GM23248 (cell line): ENCODE results near the gene NFE2. TPM values are rescaled to one million over a fixed set of nuclear protein-coding genes. Genes with fewer than 3 reads are reported as not detected.

Experiments
- DNase-seq: peaks from one replicate; pipeline ENCODE4 v3.0.0-alpha.2; 2015
- H2AFZ ChIP-seq: fragments of 200-600 bp; sonication (generic); 2 replicates; pipeline ENCODE4 v1.6.1; 2016; ENCODE audit warnings: antibody characterized with exemption
- H3F3A ChIP-seq: fragments of 200-600 bp; sonication (generic); 2 replicates; pipeline ENCODE4 v1.6.1; 2016; ENCODE audit warnings: mild to moderate bottlenecking, antibody characterized with exemption, mixed run types; ENCODE audit not compliant: insufficient read depth
- H3K27ac ChIP-seq: fragments of 200-600 bp; sonication (generic); 2 replicates; pipeline ENCODE4 v1.5.1; 2016; ENCODE audit warnings: mild to moderate bottlenecking
- H3K27me3 ChIP-seq: fragments of 200-600 bp; sonication (generic); replicated peaks from 2 replicates; pipeline ENCODE4 v1.6.1; 2016; ENCODE audit warnings: mild to moderate bottlenecking; ENCODE audit not compliant: insufficient read depth
- H3K36me3 ChIP-seq: fragments of 200-600 bp; sonication (generic); 2 replicates; pipeline ENCODE4 v1.6.1; 2016; ENCODE audit warnings: low read depth, mild to moderate bottlenecking
- H3K4me1 ChIP-seq: fragments of 200-600 bp; sonication (generic); 2 replicates; pipeline ENCODE4 v1.6.1; 2016; ENCODE audit warnings: mild to moderate bottlenecking; ENCODE audit not compliant: insufficient read depth
- H3K4me2 ChIP-seq: fragments of 200-600 bp; sonication (generic); one replicate; pipeline ENCODE4 v1.6.1; 2016; ENCODE audit warnings: mild to moderate bottlenecking; ENCODE audit not compliant: unreplicated experiment
- H3K4me3 ChIP-seq: fragments of 200-600 bp; sonication (generic); 2 replicates; pipeline ENCODE4 v1.5.1; 2016; ENCODE audit warnings: mild to moderate bottlenecking
- H3K79me2 ChIP-seq: fragments of 200-600 bp; sonication (generic); 2 replicates; pipeline ENCODE4 v1.6.1; 2016; ENCODE audit warnings: mild to moderate bottlenecking; ENCODE audit not compliant: insufficient read depth
- H3K9ac ChIP-seq: fragments of 200-600 bp; sonication (generic); 2 replicates; pipeline ENCODE4 v1.6.1; 2016; ENCODE audit warnings: mild to moderate bottlenecking
- H3K9me2 ChIP-seq: fragments of 200-600 bp; sonication (generic); 2 replicates; pipeline ENCODE4 v1.6.1; 2016; ENCODE audit warnings: mixed run types, mild to moderate bottlenecking, moderate library complexity; ENCODE audit not compliant: insufficient read depth
- H3K9me3 ChIP-seq: fragments of 200-600 bp; sonication (generic); one replicate; pipeline ENCODE4 v1.6.1; 2017; ENCODE audit warnings: low read depth
- H4K20me1 ChIP-seq: fragments of 200-600 bp; sonication (generic); 2 replicates; pipeline ENCODE4 v1.6.0; 2016; ENCODE audit not compliant: insufficient read depth
- EZH2 ChIP-seq: fragments of 200-600 bp; sonication (generic); IDR thresholded peaks from 2 replicates; pipeline ENCODE4 v1.6.1; 2018; ENCODE audit warnings: antibody characterized with exemption, mild to moderate bottlenecking; ENCODE audit not compliant: insufficient read depth, poor library complexity, severe bottlenecking
- EZH2phosphoT487 ChIP-seq: fragments of 200-600 bp; sonication (generic); IDR thresholded peaks from 2 replicates; pipeline ENCODE4 v1.6.1; 2018; ENCODE audit warnings: antibody characterized with exemption, moderate library complexity, mild to moderate bottlenecking, low read depth; ENCODE audit not compliant: insufficient read depth
- WGBS, 2 experiments: methylation state at CpG; one replicate each; pipeline ENCODE4 v1.1.6; 2015 to 2017; ENCODE audit warnings: low lambda C conversion rate in 2 of 2, low coverage in 1 of 2; ENCODE audit errors: missing lambda C conversion rate in 2 of 2; 5-methylcytosine and 5-hydroxymethylcytosine counted together
- in situ Hi-C: fragments of 300-500 bp; cut with MboI; formaldehyde crosslinking; loops from 2 replicates; pipeline ENCODE4 v1.15.0; 2020
- polyA plus RNA-seq: library from polyadenylated mRNA; unstranded; fragments of >200 nt; fragmentation: Nextera tagmentation; extraction: Ambion mirVana; gene quantifications from 2 replicates; pipeline ENCODE4 v1.2.1, GENCODE V29; 2016
- total RNA-seq: library from RNA; depleted of rRNA; stranded (reverse); fragments of >200 nt; shearing (Covaris generic); gene quantifications from 2 replicates; pipeline ENCODE4 v1.2.3, GENCODE V29; 2014

NFE2 gene
- total and polyA plus RNA-seq, 2 experiments from 2014 or later = not detected

DNA sequence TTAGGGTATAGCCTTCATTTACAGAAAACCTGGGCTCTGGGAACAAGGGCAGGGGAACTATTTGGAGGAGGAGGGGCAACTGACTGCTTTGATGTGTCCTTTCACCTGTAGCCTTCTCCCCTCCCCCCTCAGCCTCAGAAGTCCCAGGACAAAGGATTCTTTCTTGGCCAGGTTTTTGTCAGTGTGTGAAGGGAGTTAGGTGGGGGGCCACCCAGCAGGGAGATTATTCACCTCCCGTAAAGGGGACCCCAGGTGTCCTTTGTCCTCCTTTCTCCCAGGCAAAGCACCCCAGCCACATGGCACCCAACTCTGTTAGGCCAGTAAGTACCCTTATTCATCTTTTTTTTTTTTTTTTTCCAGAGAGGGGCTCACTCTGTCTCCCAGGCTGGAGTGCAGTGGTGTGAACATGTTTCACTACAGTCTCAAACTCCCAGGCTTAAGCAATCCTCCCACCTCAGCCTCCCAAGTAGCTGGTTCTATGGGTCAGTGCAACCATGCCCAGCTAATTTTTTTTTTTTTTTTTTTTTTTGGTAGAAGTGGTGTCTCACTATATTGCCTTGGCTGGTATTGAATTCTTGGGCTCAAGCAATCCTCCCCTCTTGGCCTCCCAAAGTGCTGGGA, 723 bp upstream of the NFE2 start:
- in situ Hi-C loops = no loop called here
- H3K79me2 ChIP-seq = no peaks in the 10 kb centered on the region
- H3K27me3 ChIP-seq = no peaks in the 10 kb centered on the region
- H3K4me2 ChIP-seq = peak overlapping the region; percentile 74
- TF ChIP-seq EZH2phosphoT487 = no peak
- TF ChIP-seq EZH2 = no peak
- H3K4me3 ChIP-seq = no peak overlapping the region
- H3K4me1 ChIP-seq = peaks cover 23% of the 10 kb centered on the region
- no peaks in the 10 kb centered on the region for H4K20me1 ChIP-seq
- WGBS, 2 experiments = 95 to 100% methylated on average over 1 of the region's 1 CpG
- H3K9me2 ChIP-seq = no peaks in the 10 kb centered on the region
- H3F3A ChIP-seq = no peaks in the 10 kb centered on the region
- no peaks in the 10 kb centered on the region for H3K9me3 ChIP-seq
- H3K9ac ChIP-seq = no peak overlapping the region
- DNase-seq = no peak
- H3K36me3 ChIP-seq = no peaks in the 10 kb centered on the region
- peak overlapping the region; percentile 61; the same call in 1 of the 2 replicates for H2AFZ ChIP-seq
- H3K27ac ChIP-seq = no peak overlapping the region

DNA sequence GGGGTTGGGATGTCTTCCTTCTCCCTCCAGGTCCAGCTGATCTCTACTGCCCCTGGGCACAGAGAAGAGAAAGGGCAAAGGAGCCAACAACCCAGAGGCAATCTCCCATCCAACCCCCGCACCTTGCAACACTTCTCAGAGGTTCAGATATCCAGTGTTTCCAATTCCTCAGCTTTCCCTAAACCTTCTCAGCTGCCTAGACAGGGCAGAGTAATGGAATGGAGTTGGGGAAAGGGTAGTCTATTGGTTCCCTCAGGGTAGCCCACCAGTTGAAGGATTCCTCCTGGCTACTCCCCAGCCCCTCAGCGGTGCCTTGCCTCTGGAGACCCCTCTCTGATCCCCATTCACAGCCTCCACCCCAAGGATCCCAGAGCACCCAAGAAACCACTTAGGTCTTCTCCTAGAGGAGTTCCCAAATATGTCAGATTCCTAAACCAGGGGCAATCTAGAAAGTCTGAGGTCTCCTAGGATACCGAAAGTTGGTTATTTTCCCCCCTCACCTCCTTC, 537 bp downstream of the NFE2 start:
- Histone ChIP-seq H3K9me3 (no peaks in the 10 kb centered on the region), H3K79me2 (no peaks in the 10 kb centered on the region), H3K27me3 (no peaks in the 10 kb centered on the region), H2AFZ (peak overlapping the region; percentile 61; the same call in 1 of the 2 replicates), H3K4me2 (peak overlapping the region; percentile 74), H3K9ac (peak overlapping the region; percentile 23; the same call in 1 of the 2 replicates), H3K9me2 (no peaks in the 10 kb centered on the region), H3K27ac (no peak overlapping the region), H3K36me3 (no peaks in the 10 kb centered on the region), H3K4me1 (peaks cover 23% of the 10 kb centered on the region), H3K4me3 (peak overlapping the region; percentile 55), H4K20me1 (no peaks in the 10 kb centered on the region), H3F3A (no peaks in the 10 kb centered on the region)
- whole genome bisulfite sequencing, 2 experiments = 64 to 91% methylated on average over 2 to 3 of the region's 3 CpGs
- no peak for DNase-seq
- in situ Hi-C loops = no loop called here
- TF ChIP-seq EZH2 (no peak), EZH2phosphoT487 (no peak)

DNA sequence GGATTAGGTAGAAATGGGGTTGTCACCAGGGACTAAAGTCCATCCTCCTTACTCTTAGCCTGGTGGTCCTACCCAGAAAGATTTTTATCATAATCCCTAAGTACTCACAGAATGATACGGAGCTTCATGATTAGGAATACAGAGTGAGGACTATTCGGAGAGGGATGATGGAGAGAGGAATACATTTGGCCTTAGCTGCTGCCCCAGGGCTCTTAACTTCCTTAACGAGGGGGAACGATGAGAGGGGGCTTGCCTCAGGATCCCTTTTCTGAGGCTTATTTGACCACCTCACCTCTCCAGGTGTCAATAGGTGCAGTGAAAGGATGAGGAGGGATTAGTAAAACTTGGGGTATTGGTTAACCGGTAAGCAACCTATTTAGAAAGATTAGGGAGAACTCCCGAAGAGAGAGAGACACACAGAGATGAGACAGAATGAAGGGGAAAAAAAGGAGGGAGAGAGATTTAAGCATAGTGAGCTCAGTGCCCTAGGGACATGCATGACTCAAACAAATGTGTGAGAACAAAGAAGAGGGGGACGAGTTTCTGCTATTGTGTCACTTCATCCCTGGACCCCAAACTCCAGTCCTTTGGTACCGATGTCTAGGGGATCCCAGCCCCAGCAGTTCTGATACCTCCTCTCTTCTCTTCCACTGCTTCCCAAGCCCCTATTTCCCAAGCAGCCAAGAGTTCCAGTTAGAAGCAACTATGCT, 1.1 kb downstream of the NFE2 start:
- Histone ChIP-seq H3K27ac (no peak overlapping the region), H3K9me2 (no peaks in the 10 kb centered on the region), H3K79me2 (no peaks in the 10 kb centered on the region), H3K4me3 (no peak overlapping the region), H3K9ac (no peak overlapping the region), H3K36me3 (no peaks in the 10 kb centered on the region), H4K20me1 (no peaks in the 10 kb centered on the region), H3F3A (no peaks in the 10 kb centered on the region), H2AFZ (no peak overlapping the region), H3K4me1 (peaks cover 23% of the 10 kb centered on the region), H3K9me3 (no peaks in the 10 kb centered on the region), H3K27me3 (no peaks in the 10 kb centered on the region), H3K4me2 (peak overlapping the region; percentile 74)
- DNase-seq = peak; percentile 76
- WGBS, 2 experiments = 65 to 69% methylated on average over 8 of the region's 8 CpGs
- in situ Hi-C loops = no loop called here
- TF ChIP-seq EZH2phosphoT487 (no peak), EZH2 (no peak)

DNA sequence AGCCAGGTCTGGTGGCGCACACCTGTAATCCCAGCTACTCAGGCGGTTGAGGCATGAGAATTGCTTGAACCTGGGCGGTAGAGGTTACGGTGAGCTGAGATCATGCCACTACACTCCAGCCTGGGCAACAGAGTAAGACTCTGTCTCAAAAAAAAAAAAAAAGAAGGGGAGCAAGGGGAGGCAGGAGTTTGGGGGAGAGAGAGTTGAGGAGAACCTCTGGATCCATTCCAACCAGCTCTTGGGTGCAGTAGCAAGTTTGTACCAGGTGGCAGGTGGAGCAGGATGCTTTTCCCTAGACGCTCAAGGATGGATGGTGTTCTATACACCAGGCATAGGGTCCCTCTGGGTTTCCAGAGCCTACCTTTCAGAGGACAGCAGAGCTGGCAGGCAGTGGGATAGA, 1.9 kb downstream of the NFE2 start:
- no peak overlapping the region for H3K9ac ChIP-seq
- H3K79me2 ChIP-seq = no peaks in the 10 kb centered on the region
- H3K4me2 ChIP-seq = no peak overlapping the region
- no peaks in the 10 kb centered on the region for H3K27me3 ChIP-seq
- no peak for TF ChIP-seq EZH2phosphoT487
- no peak for TF ChIP-seq EZH2
- DNase-seq = no peak
- no peaks in the 10 kb centered on the region for H4K20me1 ChIP-seq
- no peaks in the 10 kb centered on the region for H3F3A ChIP-seq
- H3K4me3 ChIP-seq = no peak overlapping the region
- no peaks in the 10 kb centered on the region for H3K9me2 ChIP-seq
- in situ Hi-C loops = no loop called here
- 61 to 69% methylated on average over 5 of the region's 5 CpGs for WGBS, 2 experiments
- H3K36me3 ChIP-seq = no peaks in the 10 kb centered on the region
- H3K27ac ChIP-seq = no peak overlapping the region
- H3K4me1 ChIP-seq = peaks cover 17% of the 10 kb centered on the region
- no peaks in the 10 kb centered on the region for H3K9me3 ChIP-seq
- no peak overlapping the region for H2AFZ ChIP-seq
